ENCODE measurements around the gene SLC6A5.

The SLC6A5 gene

GRCh38 chr11:20668844-20669819, 69.7 kb downstream of the SLC6A5 start, which contains the start of gene NELL1:
NELL1 (plus strand) TSS chr11:20669586.
- no peak for DNase-seq (ENCODE audit: low read depth in 2 of 2)

DNA sequence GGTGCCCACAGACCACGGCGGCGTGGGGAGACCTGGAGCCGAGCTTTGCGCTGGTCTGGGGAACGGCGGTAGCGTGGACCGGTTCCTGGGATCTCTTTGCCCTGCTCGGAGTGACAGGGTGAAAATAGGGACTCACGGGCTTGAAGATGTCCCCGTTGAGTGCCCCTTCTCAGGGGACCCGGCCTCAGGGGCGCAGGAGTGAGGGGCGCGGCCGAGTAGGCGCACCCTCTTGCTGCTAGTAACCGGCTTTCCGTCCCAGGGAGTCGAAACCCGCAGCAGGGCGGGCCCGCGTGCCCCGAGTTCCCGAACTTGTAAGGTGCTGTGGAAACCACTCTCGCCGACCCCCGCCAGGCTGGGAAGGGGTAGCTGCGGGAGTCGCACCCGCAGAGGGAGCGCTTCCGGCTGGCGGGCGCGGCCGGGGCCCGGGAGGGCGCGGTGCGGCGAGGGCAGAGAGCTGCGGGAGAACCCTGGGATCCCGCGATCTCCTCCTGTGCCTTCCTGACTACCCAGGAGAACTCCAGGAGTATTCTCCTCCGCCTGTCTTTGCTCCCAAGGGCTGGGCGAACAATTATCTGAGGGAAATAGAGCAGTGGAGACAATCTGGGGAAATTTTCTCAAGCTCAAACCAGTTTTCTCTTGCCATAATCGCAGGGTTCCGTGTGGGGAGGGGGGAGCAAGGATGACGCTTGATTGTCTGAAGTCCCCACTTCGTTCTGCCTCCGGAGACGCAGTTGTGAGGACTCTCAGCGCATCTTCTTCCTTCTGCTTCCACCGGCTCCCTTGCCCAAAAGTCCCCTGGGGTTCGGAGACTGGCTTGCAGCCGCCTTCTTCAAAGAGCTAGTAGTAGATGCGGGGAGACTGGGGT, 70.6 kb downstream of the SLC6A5 start:
- DNase-seq (ENCODE audit: low read depth in 2 of 2) = no peak

GRCh38 chr11:20670932-20671403, 71.6 kb downstream of the SLC6A5 start:
- DNase-seq (ENCODE audit: low read depth in 2 of 2) = no peak

DNA sequence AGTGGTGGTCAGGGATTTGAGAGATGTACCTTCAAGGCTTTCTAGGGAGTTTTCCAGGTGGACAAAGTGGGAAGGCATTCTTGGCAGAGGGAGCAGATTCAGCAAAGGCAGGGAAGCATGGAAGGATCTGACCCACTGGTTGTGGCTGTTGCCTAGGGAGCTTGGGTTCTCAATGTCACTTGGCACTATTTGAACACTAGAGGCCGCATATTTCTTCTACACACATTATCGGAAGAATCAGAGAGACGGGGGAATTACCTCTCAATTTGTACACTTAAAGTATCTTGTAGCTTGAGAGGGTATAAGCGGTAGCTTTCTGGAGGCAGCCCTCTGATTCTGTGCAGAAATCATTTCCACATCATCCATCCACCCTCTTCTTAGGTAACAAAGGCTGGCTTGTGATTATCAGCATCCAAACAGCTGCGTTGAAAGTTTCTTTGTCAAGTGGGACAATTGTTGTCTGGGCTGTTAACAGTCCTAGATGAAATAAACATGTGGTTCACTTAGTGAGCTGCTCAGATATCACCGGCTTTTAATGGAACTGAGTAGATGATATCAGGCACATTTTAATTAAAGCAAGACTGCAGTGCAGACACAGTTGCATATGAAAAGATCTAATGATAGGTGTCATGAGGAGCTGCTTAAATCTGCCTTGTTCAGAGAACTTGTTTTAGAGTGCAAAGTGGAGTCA, 72.6 kb downstream of the SLC6A5 start:
- no peak for DNase-seq (ENCODE audit: low read depth in 2 of 2)

GRCh38 chr11:20672575-20672974, 73.2 kb downstream of the SLC6A5 start:
- no peak for DNase-seq (ENCODE audit: low read depth in 2 of 2)

GRCh38 chr11:20676658-20677057, 77.2 kb downstream of the SLC6A5 start:
- no peak for DNase-seq (ENCODE audit: low read depth in 2 of 2)

GRCh38 chr11:20688761-20689160, 89.4 kb downstream of the SLC6A5 start:
- no peak for DNase-seq (ENCODE audit: low read depth in 2 of 2)

DNA sequence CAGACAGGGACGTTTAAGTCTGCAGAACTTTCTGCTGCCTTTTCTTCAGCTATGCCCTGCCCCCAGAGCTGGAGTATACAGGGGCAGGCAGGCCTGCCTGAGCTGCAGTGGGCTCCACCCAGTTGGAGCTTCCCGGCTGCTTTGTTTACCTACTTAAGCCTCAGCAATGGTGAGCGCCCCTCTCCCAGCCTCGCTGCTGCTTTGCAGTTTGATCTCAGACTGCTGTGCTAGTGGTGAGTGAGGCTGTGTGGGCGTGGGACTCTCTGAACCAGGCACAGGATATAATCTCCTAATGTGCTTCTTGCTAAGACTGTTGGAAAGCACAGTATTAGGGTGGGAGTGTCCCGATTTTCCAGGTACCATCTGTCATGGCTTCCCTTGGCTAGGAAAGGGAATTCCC, 108.5 kb downstream of the SLC6A5 start:
- DNase-seq (ENCODE audit: low read depth in 2 of 2) = no peak

All from stimulated activated CD8-positive, alpha-beta memory T cell treated with anti-CD3 and anti-CD28 coated beads, Interleukin-7, amount 100 ng/mL, for 4 hours (primary cell).